DOHH2 (cell line): Measurements from ENCODE around the gene NXPH2.

ENCODE experiments used
- H3F3A ChIP-seq: fragments of 200-600 bp; sonication (generic), shearing (Covaris generic); 2 replicates; pipeline ENCODE4 v1.6.0; 2016; ENCODE audit warnings: antibody characterized with exemption, mild to moderate bottlenecking; ENCODE audit not compliant: control insufficient read depth, insufficient read depth
- H3K27ac ChIP-seq: fragments of 200-600 bp; sonication (generic); 2 replicates; pipeline ENCODE4 v1.5.1; 2014; ENCODE audit warnings: low read depth, mild to moderate bottlenecking, low read length, moderate library complexity
- H3K27me3 ChIP-seq: fragments of 200-600 bp; sonication (generic); 2 replicates; pipeline ENCODE4 v1.6.1; 2014; ENCODE audit warnings: mild to moderate bottlenecking, low read length, mixed read lengths; ENCODE audit not compliant: control insufficient read depth
- H3K36me3 ChIP-seq: fragments of 200-600 bp; sonication (generic); 2 replicates; pipeline ENCODE4 v1.6.1; 2014; ENCODE audit warnings: mild to moderate bottlenecking, low read length, moderate library complexity, mixed read lengths; ENCODE audit not compliant: control insufficient read depth
- H3K4me1 ChIP-seq: fragments of 200-600 bp; sonication (generic); 2 replicates; pipeline ENCODE4 v1.6.1; 2014; ENCODE audit warnings: mild to moderate bottlenecking, low read length, mixed read lengths; ENCODE audit not compliant: control insufficient read depth
- H3K4me2 ChIP-seq: fragments of 200-600 bp; sonication (generic); 2 replicates; pipeline ENCODE4 v1.6.0; 2014; ENCODE audit warnings: mild to moderate bottlenecking, low read length, moderate library complexity
- H3K4me3 ChIP-seq: fragments of 200-600 bp; sonication (generic); 2 replicates; pipeline ENCODE4 v1.5.1; 2014; ENCODE audit warnings: mild to moderate bottlenecking, low read length, mixed read lengths
- H3K79me2 ChIP-seq: fragments of 200-600 bp; sonication (generic); 2 replicates; pipeline ENCODE4 v1.6.1; 2014; ENCODE audit warnings: mild to moderate bottlenecking, low read length, mixed read lengths; ENCODE audit not compliant: control insufficient read depth
- H3K9me2 ChIP-seq: fragments of 200-600 bp; sonication (generic); replicated peaks from 2 replicates; pipeline ENCODE4 v1.6.1; 2014; ENCODE audit warnings: mild to moderate bottlenecking, low read length, mixed read lengths; ENCODE audit not compliant: control insufficient read depth
- H3K9me3 ChIP-seq: fragments of 200-600 bp; sonication (generic); 2 replicates; pipeline ENCODE4 v1.6.1; 2014; ENCODE audit warnings: antibody characterized with exemption, low read length, mixed read lengths; ENCODE audit not compliant: control insufficient read depth, insufficient read depth
- H4K20me1 ChIP-seq: fragments of 200-600 bp; sonication (generic); 2 replicates; pipeline ENCODE4 v1.6.0; 2014; ENCODE audit warnings: low read depth, mild to moderate bottlenecking, antibody characterized with exemption, low read length, moderate library complexity; ENCODE audit not compliant: control insufficient read depth, insufficient read depth
- EZH2phosphoT487 ChIP-seq: fragments of 200-600 bp; sonication (generic); IDR thresholded peaks from 2 replicates; pipeline ENCODE4 v1.6.1; 2017; ENCODE audit warnings: borderline replicate concordance, mild to moderate bottlenecking, antibody characterized with exemption, low read length, moderate library complexity, mixed read lengths
- TF ChIP-seq, protein P1 (sequence below): fragments of 200-600 bp; sonication (generic); IDR thresholded peaks from one replicate; pipeline ENCODE4 v1.5.1; 2014; ENCODE audit warnings: antibody characterized with exemption, mild to moderate bottlenecking, low read depth, low read length; ENCODE audit not compliant: poor library complexity, severe bottlenecking

NXPH2 gene

DNA sequence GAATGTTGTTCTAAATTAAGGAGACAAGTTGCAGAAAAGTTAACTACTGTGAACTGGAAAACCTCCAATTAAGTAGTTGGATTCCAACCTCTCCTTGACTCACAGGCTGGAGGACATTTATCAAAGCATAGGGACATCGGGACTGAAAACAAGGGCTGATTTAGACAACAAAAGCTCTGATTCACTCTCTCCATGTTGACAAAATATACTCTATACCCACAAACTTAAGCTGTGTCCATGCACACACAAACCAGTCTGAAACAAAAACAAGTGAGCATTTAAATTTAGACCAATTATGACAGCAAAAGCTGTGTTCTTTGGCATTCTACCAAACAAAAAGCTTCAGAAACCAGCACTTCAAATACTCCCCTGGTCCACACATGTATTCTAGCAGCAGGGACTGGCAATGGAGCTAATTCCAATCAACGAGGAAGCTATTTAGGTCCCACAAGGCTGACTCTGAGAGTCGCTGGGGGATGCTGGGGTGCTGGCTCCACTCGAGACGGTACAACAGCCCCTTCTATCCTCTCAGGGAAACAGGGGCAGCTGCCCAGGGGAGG is 71.4 kb downstream of the NXPH2 start:
- no peak overlapping the region for H3K4me2 ChIP-seq

DNA sequence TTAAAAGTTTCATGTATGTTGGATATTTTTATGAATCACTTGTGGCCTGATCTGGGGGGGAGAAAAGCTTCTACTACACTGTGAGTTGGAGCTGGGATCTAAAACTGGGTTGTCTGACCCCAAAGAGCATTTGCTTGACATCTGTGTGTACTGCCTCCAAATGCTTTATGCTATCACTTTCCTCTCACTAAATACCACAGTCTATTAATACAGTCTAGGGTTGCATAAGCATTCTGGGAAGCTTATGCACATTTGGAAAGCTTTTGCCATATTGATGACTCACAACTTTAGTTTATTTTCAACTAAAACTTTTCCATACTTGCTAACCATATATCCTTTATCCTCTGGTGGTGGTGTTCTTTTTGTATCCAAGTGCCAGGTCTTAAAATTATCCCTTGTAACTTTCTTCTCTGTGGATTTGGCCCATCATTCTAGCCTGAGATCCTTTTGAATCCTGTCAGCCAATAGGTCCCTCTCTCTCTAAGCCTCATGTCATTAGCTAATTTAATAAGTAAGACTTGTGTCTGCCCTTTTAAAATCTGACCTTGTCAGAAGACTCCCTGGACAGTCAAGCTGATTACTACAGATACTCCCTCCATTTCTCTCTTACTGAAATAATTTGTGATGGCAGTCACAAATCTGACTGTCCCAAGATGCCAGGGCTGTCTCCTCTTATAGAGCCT is 72.7 kb downstream of the NXPH2 start:
- H3K9me3 ChIP-seq = no peaks in the 10 kb centered on the region
- H3K79me2 ChIP-seq = no peaks in the 10 kb centered on the region
- no peak overlapping the region for H3K4me2 ChIP-seq
- H3F3A ChIP-seq = no peaks in the 10 kb centered on the region
- TF ChIP-seq, protein P1, sequence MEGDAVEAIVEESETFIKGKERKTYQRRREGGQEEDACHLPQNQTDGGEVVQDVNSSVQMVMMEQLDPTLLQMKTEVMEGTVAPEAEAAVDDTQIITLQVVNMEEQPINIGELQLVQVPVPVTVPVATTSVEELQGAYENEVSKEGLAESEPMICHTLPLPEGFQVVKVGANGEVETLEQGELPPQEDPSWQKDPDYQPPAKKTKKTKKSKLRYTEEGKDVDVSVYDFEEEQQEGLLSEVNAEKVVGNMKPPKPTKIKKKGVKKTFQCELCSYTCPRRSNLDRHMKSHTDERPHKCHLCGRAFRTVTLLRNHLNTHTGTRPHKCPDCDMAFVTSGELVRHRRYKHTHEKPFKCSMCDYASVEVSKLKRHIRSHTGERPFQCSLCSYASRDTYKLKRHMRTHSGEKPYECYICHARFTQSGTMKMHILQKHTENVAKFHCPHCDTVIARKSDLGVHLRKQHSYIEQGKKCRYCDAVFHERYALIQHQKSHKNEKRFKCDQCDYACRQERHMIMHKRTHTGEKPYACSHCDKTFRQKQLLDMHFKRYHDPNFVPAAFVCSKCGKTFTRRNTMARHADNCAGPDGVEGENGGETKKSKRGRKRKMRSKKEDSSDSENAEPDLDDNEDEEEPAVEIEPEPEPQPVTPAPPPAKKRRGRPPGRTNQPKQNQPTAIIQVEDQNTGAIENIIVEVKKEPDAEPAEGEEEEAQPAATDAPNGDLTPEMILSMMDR = no peak
- TF ChIP-seq EZH2phosphoT487 = no peak
- H3K27me3 ChIP-seq = no peaks in the 10 kb centered on the region
- H3K4me3 ChIP-seq = no peak overlapping the region
- no peaks in the 10 kb centered on the region for H3K4me1 ChIP-seq
- H3K27ac ChIP-seq = no peak overlapping the region
- no peaks in the 10 kb centered on the region for H3K36me3 ChIP-seq
- no peaks in the 10 kb centered on the region for H4K20me1 ChIP-seq
- H3K9me2 ChIP-seq = no peaks in the 10 kb centered on the region

More for the DNA sequence above, 71.4 kb downstream of the NXPH2 start:
- Histone ChIP-seq H3K27ac (no peak overlapping the region), H3K4me1 (no peaks in the 10 kb centered on the region), H3K79me2 (no peaks in the 10 kb centered on the region), H3K9me2 (no peaks in the 10 kb centered on the region), H3K9me3 (no peaks in the 10 kb centered on the region), H4K20me1 (no peaks in the 10 kb centered on the region), H3F3A (no peaks in the 10 kb centered on the region), H3K36me3 (no peaks in the 10 kb centered on the region), H3K27me3 (no peaks in the 10 kb centered on the region), H3K4me3 (no peak overlapping the region)
- TF ChIP-seq, protein P1 = no peak
- no peak for TF ChIP-seq EZH2phosphoT487

DNA sequence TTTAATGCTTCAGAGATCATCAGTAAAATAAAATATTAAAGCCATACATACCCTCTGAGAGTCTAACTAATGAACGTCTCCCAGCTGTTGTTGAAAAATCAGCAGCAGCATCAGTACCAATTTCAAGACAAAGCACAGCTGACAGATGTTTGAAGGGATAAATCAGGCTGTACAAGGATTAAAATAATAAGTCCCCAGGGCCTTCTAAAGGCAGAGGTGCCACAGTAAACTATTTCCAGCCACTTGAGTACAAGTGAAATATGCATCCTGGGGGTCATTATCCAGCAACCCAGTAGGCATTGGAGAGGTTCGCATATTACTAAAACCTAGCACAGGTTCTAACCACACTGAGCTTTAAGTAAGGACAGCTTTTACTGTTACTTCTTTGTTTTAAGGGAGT is 76.9 kb downstream of the NXPH2 start:
- no peaks in the 10 kb centered on the region for H3K36me3 ChIP-seq
- H3K4me1 ChIP-seq = no peaks in the 10 kb centered on the region
- H3K9me2 ChIP-seq = no peaks in the 10 kb centered on the region
- H3K4me3 ChIP-seq = no peak overlapping the region
- no peak overlapping the region for H3K27ac ChIP-seq
- H3K79me2 ChIP-seq = no peaks in the 10 kb centered on the region
- TF ChIP-seq, protein P1 = no peak
- TF ChIP-seq EZH2phosphoT487 = no peak
- no peaks in the 10 kb centered on the region for H3K27me3 ChIP-seq
- H3F3A ChIP-seq = no peaks in the 10 kb centered on the region
- no peaks in the 10 kb centered on the region for H4K20me1 ChIP-seq
- no peaks in the 10 kb centered on the region for H3K9me3 ChIP-seq
- no peak overlapping the region for H3K4me2 ChIP-seq
